SU-DHL-6 (cell line): ENCODE measurements around the gene KLHDC2.
"Not testable (repeated sequence)": the region's sequence is repeated elsewhere in the genome, so short reads cannot be mapped to it uniquely, and the experiment has no call there.

Experiments used
- H2AFZ ChIP-seq: fragments of 200-600 bp; sonication (generic); 2 replicates; pipeline ENCODE4 v1.6.1; 2014; ENCODE audit warnings: low read depth, mild to moderate bottlenecking, moderate library complexity, mixed read lengths, antibody characterized with exemption, low read length; ENCODE audit not compliant: severe bottlenecking
- H3F3A ChIP-seq: fragments of 200-600 bp; shearing (Covaris generic); 2 replicates; pipeline ENCODE4 v1.6.0; 2016; ENCODE audit warnings: antibody characterized with exemption, mild to moderate bottlenecking; ENCODE audit not compliant: insufficient read depth
- H3K27ac ChIP-seq: fragments of 200-600 bp; sonication (generic); 2 replicates; pipeline ENCODE4 v1.5.1; 2016; ENCODE audit warnings: low read depth, mild to moderate bottlenecking, low read length, moderate library complexity, mixed read lengths
- H3K27me3 ChIP-seq: fragments of 200-600 bp; sonication (generic), shearing (Covaris generic); 2 replicates; pipeline ENCODE4 v1.6.0; 2014; ENCODE audit warnings: mild to moderate bottlenecking, low read length
- H3K36me3 ChIP-seq: fragments of 200-600 bp; sonication (generic); 2 replicates; pipeline ENCODE4 v1.6.1; 2014; ENCODE audit warnings: mild to moderate bottlenecking, low read length, mixed read lengths
- H3K4me2 ChIP-seq: fragments of 300-600, 200-600 bp; shearing (Covaris generic), sonication (generic); 2 replicates; pipeline ENCODE4 v1.6.0; 2014; ENCODE audit warnings: low read length, low read depth, mild to moderate bottlenecking; ENCODE audit not compliant: poor library complexity, severe bottlenecking
- H3K4me3 ChIP-seq: fragments of 200-600 bp; sonication (generic); 2 replicates; pipeline ENCODE4 v1.5.1; 2014; ENCODE audit warnings: antibody characterized with exemption, low read length, mild to moderate bottlenecking, mixed read lengths; ENCODE audit not compliant: insufficient read depth, poor library complexity, severe bottlenecking
- H3K79me2 ChIP-seq: fragments of 200-600 bp; sonication (generic); 2 replicates; pipeline ENCODE4 v1.6.1; 2014; ENCODE audit warnings: mild to moderate bottlenecking, low read length, moderate library complexity; ENCODE audit not compliant: insufficient read depth
- H3K9ac ChIP-seq: fragments of 200-600 bp; sonication (generic); 2 replicates; pipeline ENCODE4 v1.7.0; 2014; ENCODE audit warnings: mild to moderate bottlenecking, low read length
- H3K9me2 ChIP-seq: fragments of 200-600 bp; sonication (generic); replicated peaks from 2 replicates; pipeline ENCODE4 v1.6.1; 2014; ENCODE audit warnings: low read length; ENCODE audit not compliant: insufficient read depth
- H3K9me3 ChIP-seq: fragments of 200-600 bp; sonication (generic); 2 replicates; pipeline ENCODE4 v1.6.1; 2014; ENCODE audit warnings: low read length, mixed read lengths; ENCODE audit not compliant: insufficient read depth
- H4K20me1 ChIP-seq: fragments of 200-600 bp; sonication (generic); 2 replicates; pipeline ENCODE4 v1.6.1; 2014; ENCODE audit warnings: low read depth, mild to moderate bottlenecking, antibody characterized with exemption, low read length, moderate library complexity, mixed read lengths
- CTCF ChIP-seq: fragments of 200-600 bp; sonication (generic); IDR thresholded peaks from one replicate; pipeline ENCODE4 v1.5.1; 2017; ENCODE audit warnings: antibody characterized with exemption, mild to moderate bottlenecking, low read length, moderate library complexity; ENCODE audit not compliant: insufficient read depth, poor library complexity, severe bottlenecking
- EZH2phosphoT487 ChIP-seq: fragments of 200-600 bp; sonication (generic), shearing (Covaris generic); conservative IDR thresholded peaks from 2 replicates; pipeline ENCODE4 v1.6.1; 2018; ENCODE audit warnings: mild to moderate bottlenecking, antibody characterized with exemption, low read length, moderate library complexity, mixed read lengths

KLHDC2 gene, protein sequence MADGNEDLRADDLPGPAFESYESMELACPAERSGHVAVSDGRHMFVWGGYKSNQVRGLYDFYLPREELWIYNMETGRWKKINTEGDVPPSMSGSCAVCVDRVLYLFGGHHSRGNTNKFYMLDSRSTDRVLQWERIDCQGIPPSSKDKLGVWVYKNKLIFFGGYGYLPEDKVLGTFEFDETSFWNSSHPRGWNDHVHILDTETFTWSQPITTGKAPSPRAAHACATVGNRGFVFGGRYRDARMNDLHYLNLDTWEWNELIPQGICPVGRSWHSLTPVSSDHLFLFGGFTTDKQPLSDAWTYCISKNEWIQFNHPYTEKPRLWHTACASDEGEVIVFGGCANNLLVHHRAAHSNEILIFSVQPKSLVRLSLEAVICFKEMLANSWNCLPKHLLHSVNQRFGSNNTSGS

DNA sequence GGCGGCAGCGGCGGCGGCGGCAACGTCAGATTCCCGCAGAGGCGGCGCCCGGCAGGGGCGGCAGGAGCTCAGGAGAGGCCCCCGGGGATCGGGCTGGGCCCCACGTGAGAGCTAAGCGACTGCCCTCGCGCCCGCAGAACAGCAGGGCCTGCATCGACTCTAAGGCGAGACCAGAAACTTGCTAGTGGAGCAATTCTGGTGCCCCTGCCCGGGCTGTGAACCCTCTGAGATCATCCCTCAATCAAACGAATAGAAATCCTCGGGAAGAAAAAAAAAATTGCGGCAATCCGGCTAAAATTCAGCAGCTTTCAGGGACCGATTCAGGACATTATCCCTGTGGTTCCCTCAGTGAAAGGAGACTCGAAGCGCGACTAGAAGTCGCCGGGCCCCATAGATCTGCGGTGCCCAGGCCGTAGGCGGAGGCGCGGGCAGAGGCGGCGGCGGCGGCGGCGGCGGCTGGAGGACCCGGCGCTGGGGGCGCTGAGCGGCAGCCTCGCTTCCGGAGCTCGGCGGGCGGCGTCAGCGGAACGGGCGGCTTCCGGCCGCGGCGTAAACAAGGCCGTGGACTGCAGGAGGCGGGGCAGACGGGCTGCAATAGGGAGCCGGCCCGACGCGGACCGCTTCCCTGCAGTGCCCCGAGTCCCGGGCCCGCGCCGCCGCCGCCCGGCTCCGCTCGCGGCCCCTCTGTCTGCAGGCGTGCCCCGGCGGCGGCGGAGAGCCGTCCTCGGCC is at the start of gene KLHDC2:
KLHDC2 (plus strand) TSS at position 583 of the 730 bp plus-strand sequence. CDS start 316 bp downstream, outside the sequence.
- H3K36me3 ChIP-seq = no peaks in the 10 kb centered on the region
- no peaks in the 10 kb centered on the region for H3K9me2 ChIP-seq
- H3F3A ChIP-seq = peaks cover 11% of the 10 kb centered on the region
- H3K27ac ChIP-seq = peak within 1 kb of the TSS; percentile 90
- H3K4me2 ChIP-seq = peak within 1 kb of the TSS; percentile 99
- peak within 1 kb of the TSS; percentile 70 for H3K4me3 ChIP-seq
- no peaks in the 10 kb centered on the region for H3K9me3 ChIP-seq
- peak within 1 kb of the TSS; percentile 99 for H2AFZ ChIP-seq
- H3K27me3 ChIP-seq = no peaks in the 10 kb centered on the region
- H4K20me1 ChIP-seq = no peaks in the 10 kb centered on the region
- H3K9ac ChIP-seq = peak within 1 kb of the TSS; percentile 93
- H3K79me2 ChIP-seq = no peaks in the 10 kb centered on the region
- no peak for TF ChIP-seq EZH2phosphoT487
- peak; percentile 38 for TF ChIP-seq CTCF

- H3K27me3 ChIP-seq = no peaks in the 10 kb centered on the region
- no peaks in the 10 kb centered on the region for H3K79me2 ChIP-seq
- H3K9me2 ChIP-seq = no peaks in the 10 kb centered on the region
- no peak overlapping the region for H3K4me2 ChIP-seq
- H3K36me3 ChIP-seq = no peaks in the 10 kb centered on the region
- H3K9me3 ChIP-seq = no peaks in the 10 kb centered on the region
- no peak for TF ChIP-seq EZH2phosphoT487
- no peak for TF ChIP-seq CTCF
- H3K4me3 ChIP-seq = no peak overlapping the region
- no peaks in the 10 kb centered on the region for H3F3A ChIP-seq
- H4K20me1 ChIP-seq = no peaks in the 10 kb centered on the region
- no peak overlapping the region for H3K9ac ChIP-seq
- H3K27ac ChIP-seq = no peak overlapping the region
- no peak overlapping the region for H2AFZ ChIP-seq
Measured at GRCh38 chr14:49720744-49721143, 47.2 kb upstream of the KLHDC2 start.

DNA sequence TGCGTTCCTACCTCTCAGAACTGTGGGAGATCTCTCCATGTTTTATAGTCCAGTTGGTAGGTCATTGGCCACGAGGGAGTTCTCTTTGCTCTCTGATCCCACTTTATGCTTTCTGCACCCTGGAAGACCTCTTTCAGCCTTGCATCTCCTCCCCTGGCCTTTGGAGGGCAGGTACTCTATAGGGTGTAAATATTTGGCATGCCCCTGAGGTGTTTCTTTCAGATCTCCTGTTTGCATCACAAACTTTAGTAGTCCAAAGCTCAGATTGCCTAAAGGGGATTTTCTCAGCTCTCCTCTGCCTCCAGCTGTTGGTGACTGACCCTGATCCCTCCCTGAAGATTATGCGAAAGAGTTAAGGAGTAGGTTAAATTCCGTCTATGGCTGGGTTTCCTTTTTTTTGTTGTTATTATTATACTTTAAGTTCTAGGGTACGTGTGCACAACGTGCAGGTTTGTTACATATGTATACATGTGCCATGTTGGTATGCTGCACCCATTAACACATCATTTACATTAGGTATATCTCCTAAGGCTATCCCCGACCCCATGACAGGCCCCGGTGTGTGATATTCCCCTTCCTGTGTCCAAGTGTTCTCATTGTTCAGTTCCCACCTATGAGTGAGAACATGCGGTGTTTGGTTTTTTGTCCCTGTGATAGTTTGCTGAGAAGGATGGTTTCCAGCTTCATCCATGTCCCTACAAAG is 46.1 kb upstream of the KLHDC2 start:
- not testable (repeated sequence) for H3K4me3 ChIP-seq, H3K27me3 ChIP-seq, H3K9me2 ChIP-seq, H3K9me3 ChIP-seq, H3K36me3 ChIP-seq, H3F3A ChIP-seq, H3K9ac ChIP-seq, H3K4me2 ChIP-seq, H4K20me1 ChIP-seq, H3K79me2 ChIP-seq, H3K27ac ChIP-seq, H2AFZ ChIP-seq
